ENCODE data around the gene PPARD. TPM values are rescaled to one million over a fixed set of nuclear protein-coding genes. Genes with fewer than 3 reads are reported as not detected.

PPARD gene
- total RNA-seq, 1 donor from 2014 or later: 15.0 TPM

- TF ChIP-seq CTCF (IDR thresholded peaks at IDR 0.05; ENCODE audit: insufficient read depth, low read length, poor library complexity, severe bottlenecking): no peak
- H3K36me3 ChIP-seq (ENCODE audit: control insufficient read depth, insufficient read depth, low read length): no peaks in the 10 kb centered on the region
- no peak overlapping the region for H3K4me3 ChIP-seq (ENCODE audit: low read depth, low read length)
- DNase-seq (ENCODE audit: low read depth): no peak
- no peaks in the 10 kb centered on the region for H3K27me3 ChIP-seq (ENCODE audit: control insufficient read depth, insufficient read depth, low read length)
These were observed 77.6 kb downstream of the PPARD start for GRCh38 chr6:35419961-35420360.

- no peak overlapping the region for H3K4me3 ChIP-seq (ENCODE audit: low read depth, low read length)
- peaks cover 1% of the 10 kb centered on the region for H3K36me3 ChIP-seq (ENCODE audit: control insufficient read depth, insufficient read depth, low read length)
- no peaks in the 10 kb centered on the region for H3K27me3 ChIP-seq (ENCODE audit: control insufficient read depth, insufficient read depth, low read length)
- no peak for TF ChIP-seq CTCF (IDR thresholded peaks at IDR 0.05; ENCODE audit: insufficient read depth, low read length, poor library complexity, severe bottlenecking)
- peak; percentile 41 for DNase-seq (ENCODE audit: low read depth)
These were observed 82.9 kb downstream of the PPARD start for GRCh38 chr6:35425284-35425683.

GRCh38 chr6:35426074-35426473 is 83.7 kb downstream of the PPARD start:
- DNase-seq (ENCODE audit: low read depth): no peak
- H3K27me3 ChIP-seq (ENCODE audit: control insufficient read depth, insufficient read depth, low read length): no peaks in the 10 kb centered on the region
- peaks cover 1% of the 10 kb centered on the region for H3K36me3 ChIP-seq (ENCODE audit: control insufficient read depth, insufficient read depth, low read length)
- H3K4me3 ChIP-seq (ENCODE audit: low read depth, low read length): no peak overlapping the region
- TF ChIP-seq CTCF (IDR thresholded peaks at IDR 0.05; ENCODE audit: insufficient read depth, low read length, poor library complexity, severe bottlenecking): no peak

GRCh38 chr6:35427435-35427834 is 85.1 kb downstream of the PPARD start:
- peaks cover 1% of the 10 kb centered on the region for H3K36me3 ChIP-seq (ENCODE audit: control insufficient read depth, insufficient read depth, low read length)
- DNase-seq (ENCODE audit: low read depth): no peak

GRCh38 chr6:35427851-35428321 is 85.5 kb downstream of the PPARD start:
- TF ChIP-seq CTCF (IDR thresholded peaks at IDR 0.05; ENCODE audit: insufficient read depth, low read length, poor library complexity, severe bottlenecking): no peak
- peaks cover 1% of the 10 kb centered on the region for H3K36me3 ChIP-seq (ENCODE audit: control insufficient read depth, insufficient read depth, low read length)

More at GRCh38 chr6:35427435-35427834, 85.1 kb downstream of the PPARD start:
- no peaks in the 10 kb centered on the region for H3K27me3 ChIP-seq (ENCODE audit: control insufficient read depth, insufficient read depth, low read length)
- H3K4me3 ChIP-seq (ENCODE audit: low read depth, low read length): no peak overlapping the region
- TF ChIP-seq CTCF (IDR thresholded peaks at IDR 0.05; ENCODE audit: insufficient read depth, low read length, poor library complexity, severe bottlenecking): no peak

GRCh38 chr6:35428421-35429149 is 86.2 kb downstream of the PPARD start:
- no peaks in the 10 kb centered on the region for H3K27me3 ChIP-seq (ENCODE audit: control insufficient read depth, insufficient read depth, low read length)
- DNase-seq (ENCODE audit: low read depth): no peak
- TF ChIP-seq CTCF (IDR thresholded peaks at IDR 0.05; ENCODE audit: insufficient read depth, low read length, poor library complexity, severe bottlenecking): no peak
- H3K36me3 ChIP-seq (ENCODE audit: control insufficient read depth, insufficient read depth, low read length): peaks cover 1% of the 10 kb centered on the region
- H3K4me3 ChIP-seq (ENCODE audit: low read depth, low read length): no peak overlapping the region

More at GRCh38 chr6:35427851-35428321, 85.5 kb downstream of the PPARD start:
- no peaks in the 10 kb centered on the region for H3K27me3 ChIP-seq (ENCODE audit: control insufficient read depth, insufficient read depth, low read length)
- DNase-seq (ENCODE audit: low read depth): no peak
- no peak overlapping the region for H3K4me3 ChIP-seq (ENCODE audit: low read depth, low read length)
